Measurements from ENCODE around the gene SPRR2B. TPM values are rescaled to one million over a fixed set of nuclear protein-coding genes. Genes with fewer than 3 reads are reported as not detected.

Gene SPRR2B
- total RNA-seq, 3 donors from 2014 or later: not detected

GRCh38 chr1:153035211-153035610 is 36.2 kb downstream of the SPRR2B start:
- intact Hi-C loops (cut with DNase I; ENCODE audit: low total_unique reads): no loop called here
- H3K4me3 ChIP-seq: no peak overlapping the region

GRCh38 chr1:153032677-153033308 is 38.6 kb downstream of the SPRR2B start:
- no peaks in the 10 kb centered on the region for H3K9me3 ChIP-seq
- H3K27me3 ChIP-seq: no peaks in the 10 kb centered on the region
- no peaks in the 10 kb centered on the region for H3K36me3 ChIP-seq
- TF ChIP-seq POLR2AphosphoS5 (IDR thresholded peaks at IDR 0.05) (no peak), CTCF (IDR thresholded peaks at IDR 0.05) (no peak), POLR2A (IDR thresholded peaks at IDR 0.05) (no peak)
- no peak overlapping the region for H3K4me3 ChIP-seq
- H3K27ac ChIP-seq: no peak overlapping the region
- intact Hi-C loops (cut with DNase I; ENCODE audit: low total_unique reads): no loop called here
- DNase-seq (ENCODE audit: low spot score in 2 of 2): no peak
- no peaks in the 10 kb centered on the region for H3K4me1 ChIP-seq

More at GRCh38 chr1:153035211-153035610, 36.2 kb downstream of the SPRR2B start:
- Histone ChIP-seq H3K27ac (no peak overlapping the region), H3K4me1 (no peaks in the 10 kb centered on the region), H3K36me3 (no peaks in the 10 kb centered on the region), H3K27me3 (no peaks in the 10 kb centered on the region), H3K9me3 (no peaks in the 10 kb centered on the region)
- TF ChIP-seq CTCF (IDR thresholded peaks at IDR 0.05): no peak
- TF ChIP-seq POLR2AphosphoS5 (IDR thresholded peaks at IDR 0.05): no peak
- no peak for TF ChIP-seq POLR2A (IDR thresholded peaks at IDR 0.05)
- no peak for DNase-seq (ENCODE audit: low spot score in 2 of 2)

GRCh38 chr1:153032073-153032472 is 39.3 kb downstream of the SPRR2B start:
- Histone ChIP-seq H3K4me1 (no peaks in the 10 kb centered on the region), H3K4me3 (no peak overlapping the region), H3K36me3 (no peaks in the 10 kb centered on the region), H3K27me3 (no peaks in the 10 kb centered on the region), H3K27ac (no peak overlapping the region), H3K9me3 (no peaks in the 10 kb centered on the region)
- no peak for DNase-seq (ENCODE audit: low spot score in 2 of 2)
- no peak for TF ChIP-seq CTCF (IDR thresholded peaks at IDR 0.05)
- TF ChIP-seq POLR2A (IDR thresholded peaks at IDR 0.05): no peak
- TF ChIP-seq POLR2AphosphoS5 (IDR thresholded peaks at IDR 0.05): no peak
- intact Hi-C loops (cut with DNase I; ENCODE audit: low total_unique reads): no loop called here

- no peaks in the 10 kb centered on the region for H3K27me3 ChIP-seq
- DNase-seq (ENCODE audit: low spot score in 2 of 2): no peak
- no peaks in the 10 kb centered on the region for H3K4me1 ChIP-seq
- no peaks in the 10 kb centered on the region for H3K9me3 ChIP-seq
- H3K4me3 ChIP-seq: no peak within 1 kb of the TSS
- H3K27ac ChIP-seq: no peak within 1 kb of the TSS
- intact Hi-C loops (cut with DNase I; ENCODE audit: low total_unique reads): no loop called here
- no peaks in the 10 kb centered on the region for H3K36me3 ChIP-seq
- no peak for TF ChIP-seq POLR2A (IDR thresholded peaks at IDR 0.05)
- TF ChIP-seq POLR2AphosphoS5 (IDR thresholded peaks at IDR 0.05): no peak
Observed at GRCh38 chr1:153030895-153031294, 40.5 kb downstream of the SPRR2B start, which contains the start of gene SPRR1B. Gene SPRR1B, plus strand, starts transcription at chr1:153031203. Its CDS starts 1,143 bp downstream, at chr1:153032346.

- TF ChIP-seq POLR2A (IDR thresholded peaks at IDR 0.05) (no peak), POLR2AphosphoS5 (IDR thresholded peaks at IDR 0.05) (no peak)
- H3K36me3 ChIP-seq: no peaks in the 10 kb centered on the region
- H3K4me3 ChIP-seq: no peak overlapping the region
- H3K27me3 ChIP-seq: no peaks in the 10 kb centered on the region
- no peaks in the 10 kb centered on the region for H3K4me1 ChIP-seq
- H3K27ac ChIP-seq: no peak overlapping the region
- H3K9me3 ChIP-seq: no peaks in the 10 kb centered on the region
- DNase-seq (ENCODE audit: low spot score in 2 of 2): no peak
- intact Hi-C loops (cut with DNase I; ENCODE audit: low total_unique reads): no loop called here
Observed at GRCh38 chr1:153028766-153029165, 42.6 kb downstream of the SPRR2B start.

GRCh38 chr1:153025797-153026196 is 45.6 kb downstream of the SPRR2B start:
- Histone ChIP-seq H3K4me3 (no peak overlapping the region), H3K4me1 (no peaks in the 10 kb centered on the region), H3K27me3 (no peaks in the 10 kb centered on the region), H3K9me3 (no peaks in the 10 kb centered on the region), H3K36me3 (no peaks in the 10 kb centered on the region), H3K27ac (no peak overlapping the region)
- TF ChIP-seq CTCF (IDR thresholded peaks at IDR 0.05) (no peak), POLR2AphosphoS5 (IDR thresholded peaks at IDR 0.05) (no peak), POLR2A (IDR thresholded peaks at IDR 0.05) (no peak)
- no peak for DNase-seq (ENCODE audit: low spot score in 2 of 2)
- intact Hi-C loops (cut with DNase I; ENCODE audit: low total_unique reads): no loop called here

Measured in breast epithelium (tissue), 4 donors.